Measurements from ENCODE around the gene MRPL28. TPM values are rescaled to one million over a fixed set of nuclear protein-coding genes. Genes with fewer than 3 reads are reported as not detected.

The MRPL28 gene
- total and polyA plus RNA-seq, 11 donors = 66.3 to 157 (median 85.5) TPM

GRCh38 chr16:317583-317982, 52.8 kb downstream of the MRPL28 start:
- 90 to 96% (median 96%) methylated on average over 5 of the region's 5 CpGs for whole genome bisulfite sequencing, 4 donors
- no peaks in the 10 kb centered on the region for H3K27me3 ChIP-seq
- no peak overlapping the region for H3K27ac ChIP-seq
- DNase-seq (no peak), ATAC-seq (no peak)
- H3K9me3 ChIP-seq = no peaks in the 10 kb centered on the region
- no peak for TF ChIP-seq POLR2A (IDR thresholded peaks at IDR 0.05)
- TF ChIP-seq CTCF (IDR thresholded peaks at IDR 0.05) = no peak
- no peaks in the 10 kb centered on the region for H3K4me1 ChIP-seq
- H3K4me3 ChIP-seq = no peak overlapping the region
- intact Hi-C loops (cut with DNase I) = no loop called here
- peaks cover 0 to 35% (median 28%) of the 10 kb centered on the region in 9 donors for H3K36me3 ChIP-seq

Other genes starting within 250 kb of the MRPL28 start
- 10 to 100 TPM; 12.9 to 29.4 (median 23.9) TPM for gene NPRL3, start 231.9 kb downstream of the MRPL28 start, total RNA-seq
- gene NPRL3, start 231.9 kb downstream of the MRPL28 start, polyA plus RNA-seq = 10 to 100 TPM; 15.5 to 25.6 TPM
- gene HBZ, start 217.9 kb downstream of the MRPL28 start, total RNA-seq = not detected
- not detected for gene HBZ, start 217.9 kb downstream of the MRPL28 start, polyA plus RNA-seq
- gene HBM, start 204.6 kb downstream of the MRPL28 start, total RNA-seq = under 1 TPM in 4 of 9 donors, not detected in 5; 0.54 to 0.62 (median 0.58) TPM
- not detected for gene HBM, start 204.6 kb downstream of the MRPL28 start, polyA plus RNA-seq
- 1,000 to 10,000 TPM in 2 of 9 donors, 100 to 1,000 TPM in 4, 10 to 100 TPM in 3; 47.9 to 2,038 (median 162) TPM for gene HBA2, start 197.7 kb downstream of the MRPL28 start, total RNA-seq
- gene HBA2, start 197.7 kb downstream of the MRPL28 start, polyA plus RNA-seq = 10 to 100 TPM in 1 of 2 donors, 1 to 10 TPM in 1; 3.6 to 90.1 TPM
- 1,000 to 10,000 TPM in 1 of 9 donors, 100 to 1,000 TPM in 7, 10 to 100 TPM in 1; 74.1 to 1,031 (median 259) TPM for gene HBA1, start 193.9 kb downstream of the MRPL28 start, total RNA-seq
- 10 to 100 TPM in 1 of 2 donors, 1 to 10 TPM in 1; 1.8 to 32.6 TPM for gene HBA1, start 193.9 kb downstream of the MRPL28 start, polyA plus RNA-seq
- gene HBQ1, start 190.1 kb downstream of the MRPL28 start, total RNA-seq = not detected
- gene HBQ1, start 190.1 kb downstream of the MRPL28 start, polyA plus RNA-seq = not detected
- gene LUC7L, start 141.1 kb downstream of the MRPL28 start, total RNA-seq = 10 to 100 TPM; 12.5 to 26.8 (median 19.4) TPM
- 10 to 100 TPM; 17.7 to 47.5 TPM for gene LUC7L, start 141.1 kb downstream of the MRPL28 start, polyA plus RNA-seq
- 100 to 1,000 TPM; 132 to 201 (median 148) TPM for gene FAM234A, start 135.7 kb downstream of the MRPL28 start, total RNA-seq
- 100 to 1,000 TPM; 110 to 124 TPM for gene FAM234A, start 135.7 kb downstream of the MRPL28 start, polyA plus RNA-seq
- gene RGS11, start 94.6 kb downstream of the MRPL28 start, total RNA-seq = 10 to 100 TPM in 5 of 9 donors, 1 to 10 TPM in 4; 4.9 to 19.5 (median 11.8) TPM
- 10 to 100 TPM in 1 of 2 donors, 1 to 10 TPM in 1; 1.1 to 12.1 TPM for gene RGS11, start 94.6 kb downstream of the MRPL28 start, polyA plus RNA-seq
- gene ARHGDIG, start 89.9 kb downstream of the MRPL28 start, total RNA-seq = 10 to 100 TPM in 3 of 9 donors, 1 to 10 TPM in 6; 5.5 to 19.2 (median 8.2) TPM
- 10 to 100 TPM in 1 of 2 donors, under 1 TPM in 1; 0.26 to 11.4 TPM for gene ARHGDIG, start 89.9 kb downstream of the MRPL28 start, polyA plus RNA-seq
- 1 to 10 TPM in 8 of 9 donors, under 1 TPM in 1; 0.98 to 9.3 (median 5.1) TPM for gene PDIA2, start 87.4 kb downstream of the MRPL28 start, total RNA-seq
- 1 to 10 TPM in 1 of 2 donors, under 1 TPM in 1; 0.17 to 1.7 TPM for gene PDIA2, start 87.4 kb downstream of the MRPL28 start, polyA plus RNA-seq
- gene AXIN1, start 17.8 kb downstream of the MRPL28 start, total RNA-seq = 10 to 100 TPM in 6 of 9 donors, 1 to 10 TPM in 3; 6.8 to 32.0 (median 11.6) TPM
- 10 to 100 TPM; 10.0 to 19.8 TPM for gene AXIN1, start 17.8 kb downstream of the MRPL28 start, polyA plus RNA-seq
- gene PGAP6, start 11.4 kb upstream of the MRPL28 start, total RNA-seq = 10 to 100 TPM; 32.3 to 65.3 (median 44.9) TPM
- 10 to 100 TPM; 30.1 to 63.8 TPM for gene PGAP6, start 11.4 kb upstream of the MRPL28 start, polyA plus RNA-seq
- gene NME4, start 26.7 kb upstream of the MRPL28 start, total RNA-seq = 10 to 100 TPM; 53.9 to 95.3 (median 73.8) TPM
- gene NME4, start 26.7 kb upstream of the MRPL28 start, polyA plus RNA-seq = 100 to 1,000 TPM in 1 of 2 donors, 10 to 100 TPM in 1; 37.5 to 103 TPM
- gene DECR2, start 31.3 kb upstream of the MRPL28 start, total RNA-seq = 10 to 100 TPM in 6 of 9 donors, 1 to 10 TPM in 3; 6.9 to 20.6 (median 12.2) TPM
- 10 to 100 TPM in 1 of 2 donors, 1 to 10 TPM in 1; 7.1 to 17.1 TPM for gene DECR2, start 31.3 kb upstream of the MRPL28 start, polyA plus RNA-seq
- gene RAB11FIP3, start 55.1 kb upstream of the MRPL28 start, total RNA-seq = 10 to 100 TPM; 19.9 to 39.9 (median 31.9) TPM
- 10 to 100 TPM; 19.3 to 35.2 TPM for gene RAB11FIP3, start 55.1 kb upstream of the MRPL28 start, polyA plus RNA-seq
- gene CAPN15, start 157.2 kb upstream of the MRPL28 start, total RNA-seq = 10 to 100 TPM; 12.0 to 35.5 (median 20.0) TPM
- gene CAPN15, start 157.2 kb upstream of the MRPL28 start, polyA plus RNA-seq = 10 to 100 TPM; 20.8 to 26.0 TPM
- not detected for gene PRR35, start 189.9 kb upstream of the MRPL28 start, total RNA-seq
- gene PRR35, start 189.9 kb upstream of the MRPL28 start, polyA plus RNA-seq = not detected
- under 1 TPM in 8 of 9 donors, not detected in 1; 0.23 to 0.86 (median 0.56) TPM for gene NHLRC4, start 196.5 kb upstream of the MRPL28 start, total RNA-seq
- under 1 TPM; 0.46 to 0.50 TPM for gene NHLRC4, start 196.5 kb upstream of the MRPL28 start, polyA plus RNA-seq
- 10 to 100 TPM; 16.4 to 39.5 (median 22.0) TPM for gene PIGQ, start 199.4 kb upstream of the MRPL28 start, total RNA-seq
- gene PIGQ, start 199.4 kb upstream of the MRPL28 start, polyA plus RNA-seq = 10 to 100 TPM; 21.8 to 35.8 TPM
- gene RAB40C, start 219.5 kb upstream of the MRPL28 start, total RNA-seq = 10 to 100 TPM; 10.2 to 17.8 (median 12.6) TPM
- 10 to 100 TPM; 15.2 to 22.0 TPM for gene RAB40C, start 219.5 kb upstream of the MRPL28 start, polyA plus RNA-seq

Measured in heart left ventricle (tissue), 16 donors.